K562 (cell line): ENCODE results near the gene HDAC10. TPM values are rescaled to one million over a fixed set of nuclear protein-coding genes. Genes with fewer than 3 reads are reported as not detected.

Experiments
- ATAC-seq: fragments of 200-7000 bp; cut with Tn5 transposase; 3 replicates; pipeline ENCODE4 v1.9.1; 2020; ENCODE audit warnings: moderate library complexity
- BruUV-seq: library from RNA; stranded (reverse); fragments of 400-500 nt; replicated peaks from 2 replicates; lab custom pipeline; 2021; lab: Mats Ljungman, UMichigan
- CTCF ChIA-PET: fragments of 300-600 bp; formaldehyde crosslinking; extraction: SDS; loops from one replicate; lab custom pipeline; 2021; ENCODE audit warnings: low intra/inter-chr PET ratio; lab: Yijun Ruan, JAX
- POLR2A ChIA-PET: fragments of 300-600, 350-650 bp; sonication (Branson Sonifier 250); formaldehyde crosslinking; extraction: SDS; loops from one replicate; lab custom pipeline; 2021; ENCODE audit warnings: antibody characterized with exemption, inconsistent platforms; lab: Yijun Ruan, JAX
- DNase-seq, 4 experiments: peaks; one replicate each; pipeline versions ENCODE4 v3.0.0 to v3.0.0-alpha.2; 2011 to 2018; ENCODE audit warnings: low spot score in 3 of 4, mixed read lengths in 3 of 4; ENCODE audit errors: extremely low read depth in 1 of 4
- FAIRE-seq: peaks from 2 replicates; lab custom pipeline; 2011; peaks lifted over from hg19 to GRCh38; lab: Jason Lieb, UNC
- H2AFZ ChIP-seq: 2 replicates; pipeline ENCODE4 v1.6.0; 2011; ENCODE audit warnings: low read depth, low read length, control low read depth, inconsistent platforms
- H3K27ac ChIP-seq: fragments of 200-600 bp; 3 replicates; pipeline ENCODE4 v1.8.0; 2011; ENCODE audit warnings: low read depth, mild to moderate bottlenecking, control low read depth, inconsistent platforms, low read length, moderate library complexity, mixed read lengths; ENCODE audit errors: extremely low read depth
- H3K27me3 ChIP-seq, 2 experiments: fragments of 300-600 bp in 1 of 2; 2 replicates in 1 of 2; 3 replicates in 1 of 2; pipeline versions ENCODE4 v1.6.0 to v1.8.0; 2011; ENCODE audit warnings: inconsistent platforms in 2 of 2, low read length in 2 of 2, mild to moderate bottlenecking in 1 of 2, mixed read lengths in 1 of 2, moderate library complexity in 1 of 2; ENCODE audit not compliant: control insufficient read depth in 2 of 2, insufficient read depth in 2 of 2
- H3K36me3 ChIP-seq: fragments of 300-600 bp; 3 replicates; pipeline ENCODE4 v1.8.0; 2011; ENCODE audit warnings: mild to moderate bottlenecking, low read length, inconsistent platforms; ENCODE audit not compliant: control insufficient read depth, insufficient read depth
- H3K4me1 ChIP-seq, 2 experiments: fragments of 200-600 bp in 1 of 2; replicated peaks in 1 of 2; 2 replicates in 1 of 2; 3 replicates in 1 of 2; pipeline versions ENCODE4 v1.5.1 to v1.8.0; 2011; ENCODE audit warnings: inconsistent platforms in 2 of 2, low read length in 2 of 2, mild to moderate bottlenecking in 1 of 2, mixed read lengths in 1 of 2, moderate library complexity in 1 of 2; ENCODE audit not compliant: control insufficient read depth in 2 of 2, insufficient read depth in 2 of 2
- H3K4me2 ChIP-seq: 2 replicates; pipeline ENCODE4 v1.6.1; 2011; ENCODE audit warnings: low read length, control low read depth, inconsistent platforms, mixed read lengths; ENCODE audit not compliant: insufficient read depth
- H3K4me3 ChIP-seq: fragments of 200-600 bp; sonication (generic), shearing (Covaris generic); 2 replicates; pipeline ENCODE4 v1.5.1; 2016; ENCODE audit warnings: control low read depth, inconsistent platforms
- H3K79me2 ChIP-seq: fragments of 200-600 bp; 3 replicates; pipeline ENCODE4 v1.8.0; 2011; ENCODE audit warnings: low read length, inconsistent platforms; ENCODE audit not compliant: control insufficient read depth, insufficient read depth
- H3K9ac ChIP-seq, 2 experiments: 2 replicates each; pipeline versions ENCODE4 v1.6.0 to v1.6.1; 2011; ENCODE audit warnings: low read depth in 2 of 2, low read length in 2 of 2, control low read depth in 1 of 2, inconsistent platforms in 1 of 2, mild to moderate bottlenecking in 1 of 2, mixed read lengths in 1 of 2; ENCODE audit not compliant: insufficient read depth in 1 of 2
- H3K9me1 ChIP-seq: one replicate; pipeline ENCODE4 v1.6.0; 2011; ENCODE audit warnings: inconsistent platforms, mild to moderate bottlenecking, low read length, moderate library complexity; ENCODE audit not compliant: control insufficient read depth, insufficient read depth
- H3K9me3 ChIP-seq: replicated peaks from 2 replicates; pipeline ENCODE4 v1.5.1; 2011; ENCODE audit warnings: low read depth, low read length, inconsistent platforms; ENCODE audit not compliant: control insufficient read depth, insufficient read depth
- H4K20me1 ChIP-seq: replicated peaks from 2 replicates; pipeline ENCODE4 v1.6.1; 2011; ENCODE audit warnings: low read length, inconsistent platforms, mixed read lengths; ENCODE audit not compliant: control insufficient read depth, insufficient read depth
- ARID4B ChIP-seq: sonication (generic); formaldehyde crosslinking; IDR thresholded peaks from 2 replicates; pipeline ENCODE4 v1.8.0; 2022; ENCODE audit warnings: mild to moderate bottlenecking, missing genetic modification reagents
- BDP1 ChIP-seq: IDR thresholded peaks from 3 replicates; pipeline ENCODE4 v1.6.1; 2011; ENCODE audit not compliant: insufficient read length, insufficient read depth
- CBFB ChIP-seq: sonication (generic); formaldehyde crosslinking; IDR thresholded peaks from 2 replicates; pipeline ENCODE4 v1.4.0; 2020; ENCODE audit warnings: mild to moderate bottlenecking, missing genetic modification reagents
- CBX5 ChIP-seq: IDR thresholded peaks from 2 replicates; pipeline ENCODE4 v1.6.1; 2014; ENCODE audit warnings: low read depth, borderline replicate concordance
- CREB5 ChIP-seq: fragments of 250-450 bp; sonication (Bioruptor Pico); IDR thresholded peaks from 2 replicates; pipeline ENCODE4 v1.5.0; 2020; ENCODE audit warnings: mild to moderate bottlenecking
- CTBP1 ChIP-seq: fragments of 450-650 bp; IDR thresholded peaks from 2 replicates; pipeline ENCODE4 v1.6.1; 2016; ENCODE audit warnings: borderline replicate concordance
- DMBX1 ChIP-seq: fragments of 250-450 bp; sonication (Bioruptor Pico); IDR thresholded peaks from 2 replicates; pipeline ENCODE4 v1.8.0; 2022; ENCODE audit warnings: inconsistent platforms, mild to moderate bottlenecking, moderate library complexity, borderline replicate concordance
- FOS ChIP-seq: IDR thresholded peaks from 3 replicates; pipeline ENCODE4 v1.6.1; 2011; ENCODE audit not compliant: insufficient read length; ENCODE audit errors: extremely low read depth
- HMGN3 ChIP-seq: IDR thresholded peaks from 2 replicates; pipeline ENCODE4 v1.6.1; 2011; ENCODE audit warnings: borderline replicate concordance, low read depth, mild to moderate bottlenecking, mixed read lengths, low read length; ENCODE audit not compliant: insufficient read length; ENCODE audit errors: extremely low read depth
- KLF6 ChIP-seq: fragments of 250-450 bp; sonication (Bioruptor Pico); IDR thresholded peaks from 2 replicates; pipeline ENCODE4 v1.4.0; 2020; ENCODE audit warnings: mild to moderate bottlenecking, moderate library complexity, borderline replicate concordance
- SIRT6 ChIP-seq: IDR thresholded peaks from one replicate; pipeline ENCODE4 v1.6.1; 2012; ENCODE audit warnings: low read depth, mild to moderate bottlenecking, control low read depth, inconsistent platforms, low read length, moderate library complexity
- UBTF ChIP-seq, 2 experiments: IDR thresholded peaks; 2 replicates each; pipeline ENCODE4 v1.6.1; 2012; ENCODE audit warnings: improper control_type of control experiment in 2 of 2, low read depth in 2 of 2, low read length in 2 of 2, borderline replicate concordance in 1 of 2
- XRCC5 ChIP-seq: fragments of 200-400 bp; formaldehyde crosslinking; IDR thresholded peaks from 2 replicates; pipeline ENCODE4 v1.6.1; 2017; ENCODE audit warnings: low read depth, mild to moderate bottlenecking, low read length
- ZEB2 ChIP-seq: fragments of 450-650 bp; IDR thresholded peaks from 2 replicates; pipeline ENCODE4 v1.6.1; 2016
- WGBS: fragments of 100-300 bp; shearing (Covaris generic); methylation state at CpG from one replicate; pipeline ENCODE4 v1.1.6; 2016; ENCODE audit warnings: low coverage, mixed read lengths; ENCODE audit not compliant: insufficient coverage; ENCODE audit errors: missing lambda C conversion rate; 5-methylcytosine and 5-hydroxymethylcytosine counted together
- in situ Hi-C: fragments of 300-500 bp; cut with MboI; formaldehyde crosslinking; loops from 4 replicates; pipeline ENCODE4 v1.15.0; 2018; ENCODE audit warnings: inconsistent platforms, mixed read lengths
- intact Hi-C: fragments of 100-400 bp; cut with micrococcal nuclease; formaldehyde crosslinking; loops from 2 replicates; pipeline ENCODE4 v1.14.2; 2022
- polyA plus RNA-seq, 8 experiments: library from polyadenylated mRNA; depleted of rRNA in 4 of 8; stranded (reverse) in 5 of 8; unstranded in 3 of 8; fragments of >200 nt; fragmentation: Nextera tagmentation in 2 of 8; fragmentation: Illumina TruSeq in 1 of 8; extraction: Ambion mirVana in 2 of 8; extraction: Trizol in 1 of 8; gene quantifications; 2 replicates each; pipeline versions ENCODE4 v1.2.1 to v1.2.3, GENCODE V29; 2011 to 2014; ENCODE audit warnings: inconsistent platforms in 1 of 8, missing spikeins in 1 of 8
- total RNA-seq, 7 experiments: library from RNA; depleted of rRNA in 6 of 7; stranded (reverse); fragments of >200 nt in 6 of 7; fragmentation: Illumina TruSeq in 2 of 7; extraction: Trizol in 2 of 7; gene quantifications; 2 replicates each; pipeline versions ENCODE4 v1.2.1 to v1.2.3, GENCODE V29; 2011 to 2021; ENCODE audit warnings: low replicate concordance in 1 of 7

HDAC10 gene
- total and polyA plus RNA-seq, 9 of the 15 experiments (the other 6 are each of a cell fraction or from before 2014, with no cell fraction given) = 0.10 to 44.2 (median 6.5) TPM

GRCh38 chr22:50216055-50216683, 34.9 kb downstream of the HDAC10 start:
- ChIA-PET CTCF (no interaction called here), POLR2A (interaction anchor here (0.6 to 1.0 kb wide), 3 partner anchors 12 to 285 kb away, joined by 3 read pairs; no protein-coding TSS in a partner anchor)
- no TSS peak for BruUV-seq
- TF ChIP-seq XRCC5 (no peak), HMGN3 (no peak), DMBX1 (CRISPR knock-in tag) (no peak), FOS (no peak), CREB5 (CRISPR knock-in tag) (no peak), ZEB2 (no peak), UBTF (IDR thresholded peaks at IDR 0.05; ENCODE audit: borderline replicate concordance in 1 of 2, low read depth in 2 of 2, low read length in 2 of 2) (no peak), BDP1 (no peak), CBX5 (no peak), SIRT6 (no peak), KLF6 (no peak), CBFB (CRISPR knock-in tag) (no peak), ARID4B (CRISPR knock-in tag) (no peak), CTBP1 (no peak)
- FAIRE-seq = no peak
- Histone ChIP-seq H4K20me1 (no peaks in the 10 kb centered on the region), H3K4me2 (no peak overlapping the region), H3K27ac (no peak overlapping the region), H3K9ac (no peak overlapping the region; a peak in 1 of 4 replicates), H3K36me3 (peaks cover 84% of the 10 kb centered on the region; the same call in 2 of the 3 replicates), H3K9me3 (0 out of 2 replicates have a peak, but pooled peaks cover 3% of the 10 kb centered on the region), H3K4me1 (peaks cover 0 to 30% of the 10 kb centered on the region in 2 experiments; a peak in 3 of 5 replicates), H3K9me1 (no peaks in the 10 kb centered on the region), H3K27me3 (no peaks in the 10 kb centered on the region), H2AFZ (no peak overlapping the region), H3K79me2 (peaks cover 13% of the 10 kb centered on the region; the same call in 2 of the 3 replicates), H3K4me3 (no peak overlapping the region)
- WGBS = 94% methylated on average over 9 of the region's 15 CpGs
- no peak for ATAC-seq
- intact Hi-C loops (no loop called here), in situ Hi-C loops (no loop called here)
- no peak for DNase-seq
